RWPE1 (cell line): ENCODE data around the gene RSPH9.

ENCODE experiments used
- CTCF ChIA-PET: fragments of 350-600 bp; sonication (Branson Sonifier 250); formaldehyde crosslinking; extraction: SDS; loops from one replicate; lab custom pipeline; 2021; lab: Yijun Ruan, JAX
- POLR2A ChIA-PET: fragments of 400-600 bp; formaldehyde crosslinking; extraction: SDS; loops from one replicate; lab custom pipeline; 2020; ENCODE audit warnings: antibody characterized with exemption; ENCODE audit not compliant: low non-redundant PET; lab: Yijun Ruan, JAX
- DNase-seq: peaks from one replicate; pipeline ENCODE4 v3.0.0; 2012; ENCODE audit warnings: low spot score
- H3K27ac ChIP-seq: fragments of 450-650 bp; 2 replicates; pipeline ENCODE4 v1.5.1; 2017
- TF ChIP-seq, protein P1 (sequence below): fragments of 450-650 bp; conservative IDR thresholded peaks from 2 replicates; pipeline ENCODE4 v1.5.1; 2017; ENCODE audit warnings: low read depth, mild to moderate bottlenecking

The RSPH9 gene

DNA sequence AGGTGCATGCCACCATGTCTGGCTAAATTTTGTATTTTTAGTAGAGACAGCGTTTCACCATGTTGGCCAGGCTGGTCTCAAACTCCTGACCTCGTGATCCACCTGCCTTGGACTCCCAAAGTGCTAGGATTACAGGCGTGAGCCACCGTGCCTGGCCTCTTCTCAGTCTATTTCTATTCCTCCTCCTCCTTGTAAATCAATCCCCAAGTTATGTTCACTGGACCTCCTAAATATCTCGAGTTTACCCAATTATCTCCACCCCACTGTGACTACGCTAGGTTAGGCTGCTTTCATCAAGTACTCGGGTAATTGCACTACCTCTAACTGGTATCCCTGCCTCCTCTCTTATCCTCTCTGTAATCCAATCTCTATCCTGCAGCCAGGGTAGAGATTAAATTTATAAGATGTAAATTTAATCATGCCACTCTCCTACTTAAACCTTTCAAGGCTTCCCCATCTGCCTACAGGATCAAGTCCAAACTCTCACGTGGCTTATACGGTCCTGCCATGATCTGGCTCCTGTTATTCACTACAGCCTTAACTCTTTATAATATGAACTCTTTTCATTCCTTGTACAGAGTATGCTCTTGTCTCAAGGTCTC, 10.0 kb upstream of the RSPH9 start:
- DNase-seq, result no peak
- TF ChIP-seq, protein P1, sequence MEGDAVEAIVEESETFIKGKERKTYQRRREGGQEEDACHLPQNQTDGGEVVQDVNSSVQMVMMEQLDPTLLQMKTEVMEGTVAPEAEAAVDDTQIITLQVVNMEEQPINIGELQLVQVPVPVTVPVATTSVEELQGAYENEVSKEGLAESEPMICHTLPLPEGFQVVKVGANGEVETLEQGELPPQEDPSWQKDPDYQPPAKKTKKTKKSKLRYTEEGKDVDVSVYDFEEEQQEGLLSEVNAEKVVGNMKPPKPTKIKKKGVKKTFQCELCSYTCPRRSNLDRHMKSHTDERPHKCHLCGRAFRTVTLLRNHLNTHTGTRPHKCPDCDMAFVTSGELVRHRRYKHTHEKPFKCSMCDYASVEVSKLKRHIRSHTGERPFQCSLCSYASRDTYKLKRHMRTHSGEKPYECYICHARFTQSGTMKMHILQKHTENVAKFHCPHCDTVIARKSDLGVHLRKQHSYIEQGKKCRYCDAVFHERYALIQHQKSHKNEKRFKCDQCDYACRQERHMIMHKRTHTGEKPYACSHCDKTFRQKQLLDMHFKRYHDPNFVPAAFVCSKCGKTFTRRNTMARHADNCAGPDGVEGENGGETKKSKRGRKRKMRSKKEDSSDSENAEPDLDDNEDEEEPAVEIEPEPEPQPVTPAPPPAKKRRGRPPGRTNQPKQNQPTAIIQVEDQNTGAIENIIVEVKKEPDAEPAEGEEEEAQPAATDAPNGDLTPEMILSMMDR, result no peak
- H3K27ac ChIP-seq, result peak overlapping the region; percentile 80
- POLR2A ChIA-PET, result no interaction called here
- CTCF ChIA-PET, result no interaction called here

DNA sequence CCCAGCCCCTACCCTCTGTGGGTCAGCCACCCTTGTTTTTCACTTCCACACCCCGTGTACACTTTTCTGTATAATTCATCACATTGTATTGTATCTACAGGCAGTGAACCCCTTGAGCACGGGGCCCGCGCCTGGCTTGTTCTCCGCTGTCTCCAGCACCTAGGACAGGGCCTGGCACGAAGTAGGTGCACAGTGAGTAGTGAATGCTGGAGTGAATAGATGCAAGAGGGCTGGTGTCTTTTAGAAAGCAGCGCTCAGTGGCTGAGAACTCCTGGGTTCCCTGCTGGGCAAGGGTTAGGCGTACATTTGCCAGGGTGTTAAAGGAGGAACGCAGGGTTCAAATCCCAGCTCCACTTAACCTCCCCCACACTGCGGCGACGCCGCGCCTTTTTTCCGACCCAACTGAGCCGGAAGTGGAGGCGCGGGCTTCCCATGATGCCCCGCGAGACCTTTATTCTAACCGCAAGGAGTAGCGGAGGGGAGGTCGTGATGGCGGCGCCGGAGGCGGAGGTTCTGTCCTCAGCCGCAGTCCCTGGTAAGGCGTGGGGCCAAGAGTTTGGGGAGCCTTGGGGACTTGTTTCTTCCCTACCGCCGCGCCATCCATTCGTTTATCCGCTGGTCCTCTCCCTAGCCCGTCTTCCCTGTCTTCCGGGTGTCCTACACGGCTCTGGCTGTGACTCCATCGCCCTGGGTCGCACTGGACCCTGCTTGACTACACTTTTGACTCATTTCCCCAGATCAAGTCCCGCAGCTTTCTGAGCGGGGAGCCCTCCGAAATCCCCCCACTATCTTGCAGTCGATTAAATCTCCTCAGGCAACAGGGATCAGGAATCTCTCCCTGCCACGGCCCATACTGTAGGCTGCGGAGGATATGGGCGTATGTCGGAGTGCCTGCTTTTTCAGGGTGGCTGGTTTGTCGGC, 9.2 kb upstream of the RSPH9 start, which contains the start of gene MAD2L1BP:
MAD2L1BP (plus strand) TSS at position 454 of the 921 bp plus-strand sequence; CDS start at position 490, 36 bp downstream.
- peak within 1 kb of the TSS; percentile 80 for H3K27ac ChIP-seq
- TF ChIP-seq, protein P1, result no peak
- peak; percentile 63 for DNase-seq
- POLR2A ChIA-PET, result interaction anchor here (1.2 kb wide), 1 partner anchor 8 kb away, joined by 3 read pairs; no protein-coding TSS in a partner anchor
- CTCF ChIA-PET, result interaction anchor here (1.1 kb wide), 1 partner anchor 32 kb away, joined by 5 read pairs; no protein-coding TSS in a partner anchor

DNA sequence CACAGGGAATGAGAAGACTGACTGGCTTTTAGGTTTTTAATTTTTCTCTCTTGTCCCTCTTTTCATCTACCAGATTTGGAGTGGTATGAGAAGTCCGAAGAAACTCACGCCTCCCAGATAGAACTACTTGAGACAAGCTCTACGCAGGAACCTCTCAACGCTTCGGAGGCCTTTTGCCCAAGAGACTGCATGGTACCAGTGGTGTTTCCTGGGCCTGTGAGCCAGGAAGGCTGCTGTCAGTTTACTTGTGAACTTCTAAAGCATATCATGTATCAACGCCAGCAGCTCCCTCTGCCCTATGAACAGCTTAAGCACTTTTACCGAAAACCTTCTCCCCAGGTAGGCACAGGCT, 8.6 kb upstream of the RSPH9 start:
- TF ChIP-seq, protein P1, result no peak
- POLR2A ChIA-PET, result interaction anchor here (0.6 to 1.2 kb wide), 2 partner anchors 9 to 88 kb away, joined by 3 to 4 read pairs; no protein-coding TSS in a partner anchor
- no peak for DNase-seq
- H3K27ac ChIP-seq, result peak overlapping the region; percentile 80
- CTCF ChIA-PET, result interaction anchor here (0.7 to 1.3 kb wide), 3 partner anchors 31 to 138 kb away, joined by 3 to 5 read pairs (median 3); no protein-coding TSS in a partner anchor

DNA sequence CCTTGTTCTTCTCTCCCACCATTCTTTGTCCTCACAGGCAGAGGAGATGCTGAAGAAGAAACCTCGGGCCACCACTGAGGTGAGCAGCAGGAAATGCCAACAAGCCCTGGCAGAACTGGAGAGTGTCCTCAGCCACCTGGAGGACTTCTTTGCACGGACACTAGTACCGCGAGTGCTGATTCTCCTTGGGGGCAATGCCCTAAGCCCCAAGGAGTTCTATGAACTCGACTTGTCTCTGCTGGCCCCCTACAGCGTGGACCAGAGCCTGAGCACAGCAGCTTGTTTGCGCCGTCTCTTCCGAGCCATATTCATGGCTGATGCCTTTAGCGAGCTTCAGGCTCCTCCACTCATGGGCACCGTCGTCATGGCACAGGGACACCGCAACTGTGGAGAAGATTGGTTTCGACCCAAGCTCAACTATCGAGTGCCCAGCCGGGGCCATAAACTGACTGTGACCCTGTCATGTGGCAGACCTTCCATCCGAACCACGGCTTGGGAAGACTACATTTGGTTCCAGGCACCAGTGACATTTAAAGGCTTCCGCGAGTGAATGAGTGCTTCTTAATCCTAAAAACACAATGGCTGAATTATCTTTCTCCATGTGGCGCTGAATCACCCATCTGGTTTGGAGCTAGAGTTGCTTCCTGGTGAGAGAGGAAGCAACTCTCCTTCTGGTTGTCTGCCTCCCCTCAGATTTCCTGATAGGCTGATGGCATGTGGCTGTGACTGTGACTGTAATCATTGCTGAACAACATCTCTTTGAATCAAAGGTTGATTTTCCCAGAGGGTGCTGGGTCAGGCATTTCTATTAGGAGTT, 4.6 kb upstream of the RSPH9 start:
- TF ChIP-seq, protein P1, result no peak
- peak overlapping the region; percentile 8; the same call in 1 of the 2 replicates for H3K27ac ChIP-seq
- ChIA-PET POLR2A (no interaction called here), CTCF (interaction anchor here (0.6 kb wide), 2 partner anchors 42 to 598 kb away, joined by 3 to 5 read pairs; no protein-coding TSS in a partner anchor)
- DNase-seq, result no peak

DNA sequence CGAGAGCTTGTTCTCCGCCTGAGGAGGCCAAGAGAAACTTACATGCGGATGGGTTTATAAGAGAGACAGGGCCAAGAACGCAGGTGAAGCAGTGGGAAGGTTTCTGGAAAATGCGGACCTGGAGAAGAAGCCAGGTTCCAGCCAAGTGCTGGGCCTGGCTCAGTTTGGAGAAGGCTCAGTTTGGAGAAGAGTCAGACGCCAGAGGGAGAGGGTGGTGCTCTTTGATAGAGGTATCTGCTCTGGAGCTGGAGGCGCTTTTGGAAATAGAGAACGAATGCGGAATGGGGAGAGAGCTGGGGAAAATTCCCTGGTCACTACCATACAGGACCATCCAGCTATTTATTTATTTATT, 753 bp downstream of the RSPH9 start:
- ChIA-PET POLR2A (interaction anchor here (0.6 kb wide), 1 partner anchor 92 kb away, joined by 3 read pairs; no protein-coding TSS in a partner anchor), CTCF (interaction anchor here (0.6 kb wide), 1 partner anchor 22 kb away, joined by 3 read pairs; no protein-coding TSS in a partner anchor)
- TF ChIP-seq, protein P1, result no peak
- peak overlapping the region; percentile 44 for H3K27ac ChIP-seq
- no peak for DNase-seq

DNA sequence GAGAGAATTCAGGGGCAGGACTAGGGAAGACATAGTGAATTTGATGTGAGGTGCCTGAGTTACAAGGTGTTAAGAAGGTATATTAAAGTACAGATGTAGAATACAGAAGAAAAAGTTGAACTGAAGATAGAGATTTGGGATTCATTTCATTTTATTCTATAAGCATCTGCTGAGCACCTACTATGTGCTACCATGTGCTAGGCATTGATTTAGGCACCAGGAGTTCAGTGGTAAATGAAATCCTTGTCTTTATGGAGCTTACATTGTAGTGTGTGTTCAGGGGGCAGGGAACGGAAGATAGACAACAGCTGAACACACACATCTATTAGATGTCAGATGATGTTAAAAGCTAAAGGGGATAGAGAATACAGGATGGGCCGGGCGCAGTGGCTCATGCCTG, 2.8 kb downstream of the RSPH9 start:
- DNase-seq, result no peak
- TF ChIP-seq, protein P1, result no peak
- no peak overlapping the region for H3K27ac ChIP-seq
- ChIA-PET POLR2A (no interaction called here), CTCF (interaction anchor here (0.6 kb wide), 2 partner anchors 259 to 327 kb away, joined by 3 read pairs; no protein-coding TSS in a partner anchor)
